Tibial nerve (tissue), 4 donors: ENCODE results near the gene CENPX.

Experiments used
- EP300 ChIP-seq, 2 donors: sonication (generic); formaldehyde crosslinking; IDR thresholded peaks; one replicate each; pipeline ENCODE4 v1.6.1; 2017; ENCODE audit warnings: antibody characterized with exemption in 2 of 2, mild to moderate bottlenecking in 1 of 2
- POLR2A ChIP-seq, 2 donors: fragments of 450-650 bp; IDR thresholded peaks; one replicate each; pipeline ENCODE4 v1.6.1; 2017; ENCODE audit warnings: antibody characterized with exemption in 2 of 2, mild to moderate bottlenecking in 2 of 2, moderate library complexity in 2 of 2
- TF ChIP-seq, protein P1 (sequence below), 5 experiments: fragments of 200-600 bp in 3 of 5; fragments of 450-650 bp in 2 of 5; sonication (generic) in 3 of 5; IDR thresholded peaks; one replicate each; pipeline ENCODE4 v1.5.1; 2016 to 2019; ENCODE audit warnings: antibody characterized with exemption in 5 of 5, mild to moderate bottlenecking in 3 of 5, moderate library complexity in 2 of 5

DNA sequence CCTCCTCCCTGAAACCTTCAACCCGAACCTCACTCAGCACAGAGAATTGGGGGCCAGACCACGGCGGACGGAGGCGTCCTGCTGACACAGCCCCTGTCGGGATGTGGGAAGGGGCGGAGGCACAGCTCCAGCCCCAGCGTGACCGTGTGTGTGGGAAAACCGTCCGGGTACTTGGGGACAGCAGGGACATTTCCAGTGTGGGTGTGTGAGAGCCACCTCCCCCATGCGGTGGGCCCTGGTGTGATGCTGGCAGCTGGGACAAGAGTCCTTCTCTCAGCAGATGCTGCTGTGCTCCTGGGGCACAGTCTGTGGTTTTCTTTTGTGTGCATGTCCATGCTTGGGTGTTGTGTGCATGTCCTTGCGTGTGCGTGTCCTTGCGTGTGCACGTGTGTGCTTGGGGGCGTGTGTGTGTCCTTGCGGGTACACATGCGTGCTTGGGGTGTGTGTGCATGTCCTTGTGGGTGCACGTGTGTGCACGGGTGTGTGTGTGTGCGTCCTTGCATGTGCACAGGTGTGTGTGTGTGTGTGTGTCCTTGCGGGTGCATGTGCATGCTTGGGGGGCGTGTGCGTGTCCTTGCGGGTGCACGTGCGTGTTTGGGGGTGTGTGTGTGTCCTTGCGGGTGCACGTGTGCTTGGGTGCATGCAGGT, 16.9 kb downstream of the CENPX start:
- TF ChIP-seq, protein P1, sequence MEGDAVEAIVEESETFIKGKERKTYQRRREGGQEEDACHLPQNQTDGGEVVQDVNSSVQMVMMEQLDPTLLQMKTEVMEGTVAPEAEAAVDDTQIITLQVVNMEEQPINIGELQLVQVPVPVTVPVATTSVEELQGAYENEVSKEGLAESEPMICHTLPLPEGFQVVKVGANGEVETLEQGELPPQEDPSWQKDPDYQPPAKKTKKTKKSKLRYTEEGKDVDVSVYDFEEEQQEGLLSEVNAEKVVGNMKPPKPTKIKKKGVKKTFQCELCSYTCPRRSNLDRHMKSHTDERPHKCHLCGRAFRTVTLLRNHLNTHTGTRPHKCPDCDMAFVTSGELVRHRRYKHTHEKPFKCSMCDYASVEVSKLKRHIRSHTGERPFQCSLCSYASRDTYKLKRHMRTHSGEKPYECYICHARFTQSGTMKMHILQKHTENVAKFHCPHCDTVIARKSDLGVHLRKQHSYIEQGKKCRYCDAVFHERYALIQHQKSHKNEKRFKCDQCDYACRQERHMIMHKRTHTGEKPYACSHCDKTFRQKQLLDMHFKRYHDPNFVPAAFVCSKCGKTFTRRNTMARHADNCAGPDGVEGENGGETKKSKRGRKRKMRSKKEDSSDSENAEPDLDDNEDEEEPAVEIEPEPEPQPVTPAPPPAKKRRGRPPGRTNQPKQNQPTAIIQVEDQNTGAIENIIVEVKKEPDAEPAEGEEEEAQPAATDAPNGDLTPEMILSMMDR (IDR thresholded peaks at IDR 0.05) = no peak
- TF ChIP-seq EP300 (IDR thresholded peaks at IDR 0.05) (no peak), POLR2A (IDR thresholded peaks at IDR 0.05) (no peak)
